Fibroblast of villous mesenchyme (primary cell): ENCODE data around the gene ZNF750. TPM values are rescaled to one million over a fixed set of nuclear protein-coding genes. Genes with fewer than 3 reads are reported as not detected.

Experiments used
- DNase-seq: peaks from one replicate; pipeline ENCODE4 v3.0.0-alpha.2; 2010; ENCODE audit warnings: low read depth
- H3K4me3 ChIP-seq: 2 replicates; pipeline ENCODE4 v1.5.1; 2011; ENCODE audit warnings: low read depth, mild to moderate bottlenecking, low read length
- CTCF ChIP-seq: IDR thresholded peaks from 2 replicates; pipeline ENCODE4 v1.5.1; 2012; ENCODE audit warnings: low read depth, mild to moderate bottlenecking, low read length; ENCODE audit not compliant: insufficient read depth
- total RNA-seq: library from RNA; depleted of rRNA; stranded (reverse); fragments of >200 nt; gene quantifications from 2 replicates; pipeline ENCODE4 v1.2.3, GENCODE V29; 2012

The ZNF750 gene
- total RNA-seq, 1 donor: not detected

GRCh38 chr17:82832881-82833475, 6.8 kb downstream of the ZNF750 start:
- DNase-seq: no peak

GRCh38 chr17:82832411-82832810, 7.4 kb downstream of the ZNF750 start:
- DNase-seq: no peak
- no peak overlapping the region for H3K4me3 ChIP-seq
- no peak for TF ChIP-seq CTCF

More at GRCh38 chr17:82832881-82833475, 6.8 kb downstream of the ZNF750 start:
- TF ChIP-seq CTCF: no peak
- H3K4me3 ChIP-seq: no peak overlapping the region

- DNase-seq: no peak
- TF ChIP-seq CTCF: no peak
- no peak overlapping the region for H3K4me3 ChIP-seq
Observed at GRCh38 chr17:82831818-82832200, 8.0 kb downstream of the ZNF750 start.

- TF ChIP-seq CTCF: no peak
- no peak overlapping the region for H3K4me3 ChIP-seq
- no peak for DNase-seq
Observed at GRCh38 chr17:82831041-82831817, 8.6 kb downstream of the ZNF750 start.

GRCh38 chr17:82830249-82830661, 9.6 kb downstream of the ZNF750 start:
- H3K4me3 ChIP-seq: no peak overlapping the region
- DNase-seq: peak; percentile 37
- no peak for TF ChIP-seq CTCF

- DNase-seq: no peak
- H3K4me3 ChIP-seq: no peak overlapping the region
- TF ChIP-seq CTCF: no peak
Observed at GRCh38 chr17:82828875-82829487, 10.8 kb downstream of the ZNF750 start.
